Fibroblast of the aortic adventitia (primary cell): ENCODE measurements around the gene SASH1. TPM values are rescaled to one million over a fixed set of nuclear protein-coding genes. Genes with fewer than 3 reads are reported as not detected.

ENCODE experiments used
- DNase-seq: peaks from one replicate; pipeline ENCODE4 v3.0.0-alpha.2; 2010; ENCODE audit warnings: low read depth
- H3K4me3 ChIP-seq: 2 replicates; pipeline ENCODE4 v1.5.1; 2011; ENCODE audit warnings: low read depth, mild to moderate bottlenecking, control low read depth, low read length, moderate library complexity
- total RNA-seq: library from RNA; depleted of rRNA; stranded (reverse); fragments of >200 nt; gene quantifications from 2 replicates; pipeline ENCODE4 v1.2.3, GENCODE V29; 2012; ENCODE audit warnings: low replicate concordance
- TF ChIP-seq, protein P1 (sequence below): IDR thresholded peaks from 2 replicates; pipeline ENCODE4 v1.5.1; 2011; ENCODE audit warnings: mild to moderate bottlenecking, low read length, control low read depth, inconsistent platforms; ENCODE audit not compliant: insufficient read depth

SASH1 gene
- total RNA-seq, 1 donor: 59.5 TPM

GRCh38 chr6:148443798-148444560, 101.3 kb downstream of the SASH1 start:
- TF ChIP-seq, protein P1, sequence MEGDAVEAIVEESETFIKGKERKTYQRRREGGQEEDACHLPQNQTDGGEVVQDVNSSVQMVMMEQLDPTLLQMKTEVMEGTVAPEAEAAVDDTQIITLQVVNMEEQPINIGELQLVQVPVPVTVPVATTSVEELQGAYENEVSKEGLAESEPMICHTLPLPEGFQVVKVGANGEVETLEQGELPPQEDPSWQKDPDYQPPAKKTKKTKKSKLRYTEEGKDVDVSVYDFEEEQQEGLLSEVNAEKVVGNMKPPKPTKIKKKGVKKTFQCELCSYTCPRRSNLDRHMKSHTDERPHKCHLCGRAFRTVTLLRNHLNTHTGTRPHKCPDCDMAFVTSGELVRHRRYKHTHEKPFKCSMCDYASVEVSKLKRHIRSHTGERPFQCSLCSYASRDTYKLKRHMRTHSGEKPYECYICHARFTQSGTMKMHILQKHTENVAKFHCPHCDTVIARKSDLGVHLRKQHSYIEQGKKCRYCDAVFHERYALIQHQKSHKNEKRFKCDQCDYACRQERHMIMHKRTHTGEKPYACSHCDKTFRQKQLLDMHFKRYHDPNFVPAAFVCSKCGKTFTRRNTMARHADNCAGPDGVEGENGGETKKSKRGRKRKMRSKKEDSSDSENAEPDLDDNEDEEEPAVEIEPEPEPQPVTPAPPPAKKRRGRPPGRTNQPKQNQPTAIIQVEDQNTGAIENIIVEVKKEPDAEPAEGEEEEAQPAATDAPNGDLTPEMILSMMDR: no peak
- no peak overlapping the region for H3K4me3 ChIP-seq
- no peak for DNase-seq

DNA sequence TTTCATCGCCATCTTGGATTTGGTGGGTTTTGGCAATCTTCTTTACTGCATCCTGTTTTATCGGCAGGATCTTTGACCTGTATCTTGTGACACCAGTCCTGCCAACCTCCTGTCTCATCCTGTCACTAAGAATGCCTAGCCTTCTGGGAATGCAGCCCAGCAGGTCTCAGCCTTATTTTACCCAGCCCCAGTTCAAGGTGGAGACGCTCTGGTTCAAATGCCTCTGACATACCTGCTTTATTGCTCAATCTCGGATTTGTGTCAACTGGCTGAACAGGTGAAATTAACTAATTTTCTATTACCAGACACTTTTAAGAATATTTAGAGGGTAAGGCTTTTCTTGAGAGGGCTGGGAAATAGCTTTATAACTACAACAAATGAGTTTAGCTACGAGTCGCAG, 102.5 kb downstream of the SASH1 start:
- TF ChIP-seq, protein P1: no peak
- H3K4me3 ChIP-seq: no peak overlapping the region

DNA sequence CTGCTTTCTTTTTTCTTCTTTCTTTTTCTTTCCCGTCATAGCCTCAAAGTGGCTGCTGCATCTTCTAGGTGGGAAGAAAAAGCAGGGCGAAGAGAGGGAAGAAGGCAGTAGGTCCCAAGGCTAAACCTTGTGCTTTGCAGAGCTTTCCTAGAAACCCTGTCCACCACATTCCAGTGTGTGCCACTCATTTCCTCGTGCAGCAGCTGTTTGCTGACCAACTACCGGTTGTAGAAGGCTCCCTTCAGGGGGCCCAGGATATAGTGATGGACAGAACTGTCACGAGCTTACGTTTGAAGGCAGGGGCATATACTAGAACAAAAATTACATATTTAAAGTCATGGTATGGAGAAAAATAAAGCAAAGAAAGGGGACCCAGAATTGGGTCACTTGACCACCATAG, 103.0 kb downstream of the SASH1 start:
- H3K4me3 ChIP-seq: no peak overlapping the region
- no peak for DNase-seq
- TF ChIP-seq, protein P1: no peak

More for the DNA sequence above, 102.5 kb downstream of the SASH1 start:
- no peak for DNase-seq

DNA sequence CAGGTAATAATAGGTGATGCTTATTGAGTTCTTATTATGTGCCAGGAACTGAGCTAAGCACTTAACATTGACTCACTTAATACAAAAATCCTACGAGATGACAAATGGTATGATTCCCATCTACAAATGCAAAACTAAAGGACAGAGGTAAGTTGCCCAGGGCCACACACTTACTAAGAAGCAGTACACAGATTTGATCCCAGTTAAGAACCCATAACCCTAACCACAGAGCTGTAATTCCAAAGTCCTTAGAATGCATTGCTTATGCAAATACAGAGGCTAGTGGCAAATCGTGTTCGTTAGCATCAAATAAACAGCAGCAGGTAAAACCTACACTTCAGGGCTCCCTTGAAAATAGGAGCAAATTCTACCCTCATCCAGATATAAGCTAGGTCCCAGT, 104.0 kb downstream of the SASH1 start:
- TF ChIP-seq, protein P1: no peak
- H3K4me3 ChIP-seq: no peak overlapping the region
- DNase-seq: no peak

DNA sequence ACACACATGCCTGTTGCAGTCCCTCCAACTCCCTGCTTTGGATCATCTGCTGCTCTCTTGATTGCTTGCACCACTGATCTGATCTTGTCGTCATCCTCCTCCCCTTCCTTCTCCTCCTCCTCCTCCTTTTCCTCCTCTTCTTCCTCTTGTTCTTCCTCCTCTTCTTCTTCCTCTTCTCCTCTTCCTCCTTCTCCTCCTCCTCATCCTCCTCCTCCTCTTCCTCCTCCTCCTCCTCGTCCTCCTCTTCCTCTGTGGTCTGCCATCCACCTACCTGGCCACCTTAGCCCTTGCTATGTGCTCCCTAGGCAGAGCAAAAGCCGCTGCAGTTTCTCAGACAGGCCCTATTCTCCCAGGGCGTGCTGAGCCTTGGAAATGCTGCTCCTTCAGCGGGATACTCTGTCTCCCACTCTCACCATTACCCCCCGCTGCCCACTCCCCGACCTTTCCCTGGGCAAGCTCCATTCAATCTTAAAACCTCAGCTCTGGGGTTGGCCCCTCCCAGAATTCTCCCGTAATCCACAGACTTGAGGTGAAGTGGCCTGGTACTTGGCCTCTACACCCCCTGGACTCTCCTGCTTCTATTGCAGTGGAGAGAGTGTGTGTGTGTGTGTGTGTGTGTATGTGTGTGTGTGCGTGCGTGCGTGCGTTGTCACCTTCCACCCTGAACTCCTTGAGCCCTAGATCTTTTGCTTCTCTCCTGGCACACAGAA, 105.0 kb downstream of the SASH1 start:
- TF ChIP-seq, protein P1: no peak
- no peak for DNase-seq
- H3K4me3 ChIP-seq: no peak overlapping the region

DNA sequence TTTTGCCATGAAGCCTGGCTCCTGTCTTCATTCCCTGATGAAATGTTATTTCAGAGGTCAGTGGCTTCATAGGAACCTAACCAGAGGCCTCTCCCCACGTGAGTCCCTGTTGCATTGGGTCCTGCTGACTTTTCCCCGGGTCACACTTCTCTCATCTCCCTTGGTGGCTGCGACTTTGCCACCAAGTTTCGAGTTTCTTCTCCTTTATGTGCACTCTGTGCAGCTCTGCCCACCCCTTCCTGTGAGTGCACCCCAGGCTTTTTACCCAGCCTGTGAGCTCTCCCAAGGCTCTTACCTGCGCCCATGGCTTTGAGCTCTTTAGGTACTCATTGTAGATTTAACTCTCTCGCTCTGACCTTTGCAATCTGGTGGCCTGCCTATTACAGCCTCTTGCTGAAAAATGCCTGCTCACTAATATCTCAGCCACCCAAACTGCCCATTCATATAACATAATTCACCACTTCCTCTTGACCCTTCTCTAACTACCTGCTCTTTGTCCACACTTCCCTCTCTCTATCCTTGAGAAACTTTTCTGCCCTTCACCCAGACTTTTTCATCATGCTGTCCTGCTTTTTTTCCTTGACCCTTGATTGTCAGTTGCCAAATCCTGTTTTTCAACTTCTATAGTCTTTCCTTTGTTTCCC, 105.9 kb downstream of the SASH1 start:
- DNase-seq: no peak
- TF ChIP-seq, protein P1: no peak
- no peak overlapping the region for H3K4me3 ChIP-seq
